Activated CD8-positive, alpha-beta T cell treated with anti-CD3 and anti-CD28 coated beads for 36 hours (primary cell): ENCODE measurements around the gene HLA-DQA1. TPM values are rescaled to one million over a fixed set of nuclear protein-coding genes. Genes with fewer than 3 reads are reported as not detected.

Experiments
- ATAC-seq: fragments of 200-7000 bp; cut with Tn5 transposase; one replicate; pipeline ENCODE4 v1.10.0; 2021; ENCODE audit warnings: mild to moderate bottlenecking, moderate library complexity
- CTCF ChIA-PET: fragments of 350-600 bp; sonication (Branson Sonifier 250); formaldehyde crosslinking; loops from one replicate; lab custom pipeline; 2021; ENCODE audit warnings: antibody characterized with exemption; lab: Charles Lee
- POLR2A ChIA-PET: fragments of 350-600 bp; sonication (Branson Sonifier 250); formaldehyde crosslinking; loops from one replicate; lab custom pipeline; 2021; ENCODE audit warnings: antibody characterized with exemption; lab: Charles Lee
- DNase-seq: peaks from one replicate; pipeline ENCODE4 v3.0.0-alpha.2; 2020
- H3K27ac Mint-ChIP-seq: one replicate; pipeline ENCODE4 v1.8.0; 2021; ENCODE audit warnings: mild to moderate bottlenecking, mixed read lengths
- H3K27me3 Mint-ChIP-seq: one replicate; pipeline ENCODE4 v1.8.0; 2021; ENCODE audit warnings: mixed read lengths
- H3K36me3 Mint-ChIP-seq: one replicate; pipeline ENCODE4 v1.8.0; 2021; ENCODE audit warnings: low read depth, mixed read lengths
- H3K4me1 Mint-ChIP-seq: one replicate; pipeline ENCODE4 v1.8.0; 2021; ENCODE audit warnings: low read depth, mixed read lengths
- H3K4me3 Mint-ChIP-seq: one replicate; pipeline ENCODE4 v1.8.0; 2021; ENCODE audit warnings: mild to moderate bottlenecking, moderate library complexity, mixed read lengths
- H3K9me3 Mint-ChIP-seq: one replicate; pipeline ENCODE4 v1.8.0; 2021; ENCODE audit warnings: mixed read lengths
- CTCF ChIP-seq: fragments of 200-600 bp; IDR thresholded peaks from one replicate; pipeline ENCODE4 v1.8.0; 2022; ENCODE audit warnings: antibody characterized with exemption, mild to moderate bottlenecking
- intact Hi-C: fragments of 100-400 bp; cut with micrococcal nuclease; formaldehyde crosslinking; loops from one replicate; pipeline ENCODE4 v1.10.0; 2022
- total RNA-seq, 2 experiments: library from RNA; stranded (reverse); gene quantifications; one replicate each; pipeline ENCODE4 v1.2.3, GENCODE V29; 2021

Gene HLA-DQA1
- total RNA-seq, 2 experiments from 2014 or later: 3.4 to 3.9 TPM

- no peak for ATAC-seq
- ChIA-PET POLR2A (no interaction called here), CTCF (no interaction called here)
- DNase-seq: no peak
- no peaks in the 10 kb centered on the region for H3K36me3 Mint-ChIP-seq
- peaks cover 8% of the 10 kb centered on the region for H3K9me3 Mint-ChIP-seq
- no peak for TF ChIP-seq CTCF
- no peak overlapping the region for H3K27ac Mint-ChIP-seq
- no peaks in the 10 kb centered on the region for H3K27me3 Mint-ChIP-seq
- peaks cover 22% of the 10 kb centered on the region for H3K4me1 Mint-ChIP-seq
- no peak overlapping the region for H3K4me3 Mint-ChIP-seq
- intact Hi-C loops: no loop called here
These were observed 19.5 kb upstream of the HLA-DQA1 start for GRCh38 chr6:32617751-32618150.

- CTCF ChIA-PET: interaction anchor here (1.1 to 2.7 kb wide), 4 partner anchors 15 to 376 kb away, joined by 3 to 18 read pairs (median 4); no protein-coding TSS in a partner anchor
- H3K27me3 Mint-ChIP-seq: no peaks in the 10 kb centered on the region
- DNase-seq (no peak), ATAC-seq (no peak)
- H3K36me3 Mint-ChIP-seq: no peaks in the 10 kb centered on the region
- intact Hi-C loops: loop anchor here (5.0 kb wide), 1 partner anchor 66 kb away; no protein-coding TSS in a partner anchor
- peaks cover 40% of the 10 kb centered on the region for H3K4me1 Mint-ChIP-seq
- peaks cover 8% of the 10 kb centered on the region for H3K9me3 Mint-ChIP-seq
- no peak for TF ChIP-seq CTCF
- no peak overlapping the region for H3K27ac Mint-ChIP-seq
- POLR2A ChIA-PET: interaction anchor here (0.6 kb wide), 1 partner anchor 10 kb away, joined by 3 read pairs; no protein-coding TSS in a partner anchor
- no peak overlapping the region for H3K4me3 Mint-ChIP-seq
These were observed 15.8 kb upstream of the HLA-DQA1 start for GRCh38 chr6:32621372-32621771.

- DNase-seq: peak; percentile 72
- peak overlapping the region; percentile 8 for H3K4me3 Mint-ChIP-seq
- CTCF ChIA-PET: interaction anchor here (0.6 to 2.7 kb wide), 22 partner anchors 9 to 378 kb away, joined by 3 to 18 read pairs (median 3); partner anchors contain the start of gene HLA-DQA2
- TF ChIP-seq CTCF: peak; percentile 46
- ATAC-seq: peak; percentile 85
- H3K27ac Mint-ChIP-seq: peak overlapping the region; percentile 91
- H3K9me3 Mint-ChIP-seq: peaks cover 3% of the 10 kb centered on the region
- no peaks in the 10 kb centered on the region for H3K36me3 Mint-ChIP-seq
- no peaks in the 10 kb centered on the region for H3K27me3 Mint-ChIP-seq
- intact Hi-C loops: loop anchor here (5.0 kb wide), 1 partner anchor 65 kb away; no protein-coding TSS in a partner anchor
- POLR2A ChIA-PET: interaction anchor here (1.1 to 1.2 kb wide), 2 partner anchors 9 to 13 kb away, joined by 3 to 4 read pairs; no protein-coding TSS in a partner anchor
- peaks cover 43% of the 10 kb centered on the region for H3K4me1 Mint-ChIP-seq
These were observed 14.4 kb upstream of the HLA-DQA1 start for GRCh38 chr6:32622545-32623401.

- H3K4me3 Mint-ChIP-seq: no peak overlapping the region
- ChIA-PET CTCF (interaction anchor here (1.1 to 2.7 kb wide), 4 partner anchors 8 to 206 kb away, joined by 3 to 18 read pairs (median 6); no protein-coding TSS in a partner anchor), POLR2A (interaction anchor here (1.2 kb wide), 1 partner anchor 10 kb away, joined by 4 read pairs; no protein-coding TSS in a partner anchor)
- peak overlapping the region; percentile 74 for H3K27ac Mint-ChIP-seq
- no peak for ATAC-seq
- no peak for TF ChIP-seq CTCF
- no peaks in the 10 kb centered on the region for H3K9me3 Mint-ChIP-seq
- H3K4me1 Mint-ChIP-seq: peaks cover 44% of the 10 kb centered on the region
- DNase-seq: no peak
- intact Hi-C loops: loop anchor here (5.0 kb wide), 1 partner anchor 64 kb away; no protein-coding TSS in a partner anchor
- no peaks in the 10 kb centered on the region for H3K36me3 Mint-ChIP-seq
- no peaks in the 10 kb centered on the region for H3K27me3 Mint-ChIP-seq
These were observed 13.5 kb upstream of the HLA-DQA1 start for GRCh38 chr6:32623693-32624092.

GRCh38 chr6:32624565-32624964 lies 12.6 kb upstream of the HLA-DQA1 start:
- intact Hi-C loops: loop anchor here (5.0 kb wide), 1 partner anchor 63 kb away; no protein-coding TSS in a partner anchor
- Mint-ChIP-seq H3K36me3 (no peaks in the 10 kb centered on the region), H3K9me3 (no peaks in the 10 kb centered on the region), H3K4me1 (peaks cover 44% of the 10 kb centered on the region), H3K4me3 (no peak overlapping the region), H3K27ac (no peak overlapping the region), H3K27me3 (no peaks in the 10 kb centered on the region)
- ATAC-seq (no peak), DNase-seq (no peak)
- ChIA-PET POLR2A (no interaction called here), CTCF (no interaction called here)
- TF ChIP-seq CTCF: no peak
